SK-N-SH treated with all-trans-retinoic acid at 6 μM for 48 hours (cell line): ENCODE measurements around the gene CD300LB.

ENCODE experiments used
- ATAC-seq: fragments of 200-7000 bp; cut with Tn5 transposase; 3 replicates; pipeline ENCODE4 v1.9.1; 2020; ENCODE audit warnings: mild to moderate bottlenecking, moderate library complexity
- ARNTL ChIP-seq: fragments of 450-650 bp; formaldehyde crosslinking; IDR thresholded peaks from 2 replicates; pipeline ENCODE4 v1.5.0; 2020; ENCODE audit warnings: low read depth, mild to moderate bottlenecking, moderate library complexity, borderline replicate concordance
- BACH2 ChIP-seq: fragments of 250-450 bp; sonication (Bioruptor Pico); IDR thresholded peaks from 2 replicates; pipeline ENCODE4 v1.9.0; 2021; ENCODE audit warnings: mild to moderate bottlenecking, borderline replicate concordance
- CSDC2 ChIP-seq: fragments of 250-450 bp; sonication (Bioruptor Pico); IDR thresholded peaks from 2 replicates; pipeline ENCODE4 v1.5.0; 2020; ENCODE audit warnings: mild to moderate bottlenecking, moderate library complexity
- CSRNP3 ChIP-seq: fragments of 250-450 bp; sonication (Bioruptor Pico); IDR thresholded peaks from 2 replicates; pipeline ENCODE4 v1.5.1; 2021; ENCODE audit warnings: mild to moderate bottlenecking, moderate library complexity
- ESRRG ChIP-seq: fragments of 250-450 bp; sonication (Bioruptor Pico); IDR thresholded peaks from 2 replicates; pipeline ENCODE4 v1.6.1; 2021; ENCODE audit warnings: mild to moderate bottlenecking
- GLIS3 ChIP-seq: fragments of 250-450 bp; sonication (Bioruptor Pico); IDR thresholded peaks from 2 replicates; pipeline ENCODE4 v1.5.0; 2020; ENCODE audit warnings: mild to moderate bottlenecking, moderate library complexity
- ISL1 ChIP-seq: fragments of 250-450 bp; sonication (Bioruptor Pico); IDR thresholded peaks from 2 replicates; pipeline ENCODE4 v2.1.2; 2022; ENCODE audit warnings: mild to moderate bottlenecking, moderate library complexity
- OSR1 ChIP-seq: fragments of 250-450 bp; sonication (Bioruptor Pico); IDR thresholded peaks from 2 replicates; pipeline ENCODE4 v1.8.0; 2022; ENCODE audit warnings: moderate library complexity, mild to moderate bottlenecking, inconsistent platforms
- POU6F1 ChIP-seq: fragments of 250-450 bp; sonication (Bioruptor Pico); IDR thresholded peaks from 2 replicates; pipeline ENCODE4 v1.8.0; 2021; ENCODE audit warnings: low read depth, mild to moderate bottlenecking, moderate library complexity, borderline replicate concordance
- PPARA ChIP-seq: fragments of 250-450 bp; sonication (Bioruptor Pico); IDR thresholded peaks from 2 replicates; pipeline ENCODE4 v1.5.0; 2020; ENCODE audit warnings: mild to moderate bottlenecking, borderline replicate concordance
- RARB ChIP-seq: fragments of 250-450 bp; sonication (Bioruptor Pico); IDR thresholded peaks from 2 replicates; pipeline ENCODE4 v1.8.0; 2021; ENCODE audit warnings: mild to moderate bottlenecking, moderate library complexity
- SNAI2 ChIP-seq: fragments of 250-450 bp; sonication (Bioruptor Pico); IDR thresholded peaks from 2 replicates; pipeline ENCODE4 v1.5.0; 2020; ENCODE audit warnings: mild to moderate bottlenecking, moderate library complexity
- TCF4 ChIP-seq: fragments of 250-450 bp; sonication (Bioruptor Pico); IDR thresholded peaks from 2 replicates; pipeline ENCODE4 v1.8.0; 2021; ENCODE audit warnings: mild to moderate bottlenecking, moderate library complexity, borderline replicate concordance
- TOX ChIP-seq: fragments of 250-450 bp; sonication (Bioruptor Pico); IDR thresholded peaks from 2 replicates; pipeline ENCODE4 v1.8.0; 2021; ENCODE audit warnings: mild to moderate bottlenecking, moderate library complexity, borderline replicate concordance
- TSHZ2 ChIP-seq: fragments of 250-450 bp; sonication (Bioruptor Pico); IDR thresholded peaks from 2 replicates; pipeline ENCODE4 v1.5.0; 2020; ENCODE audit warnings: mild to moderate bottlenecking, moderate library complexity
- ZC3H10 ChIP-seq: fragments of 250-450 bp; sonication (Bioruptor Pico); IDR thresholded peaks from 2 replicates; pipeline ENCODE4 v1.5.1; 2021; ENCODE audit warnings: mild to moderate bottlenecking, moderate library complexity
- ZFP3 ChIP-seq: fragments of 250-450 bp; sonication (Bioruptor Pico); IDR thresholded peaks from 2 replicates; pipeline ENCODE4 v1.5.0; 2020; ENCODE audit warnings: mild to moderate bottlenecking, moderate library complexity
- ZFP30 ChIP-seq: fragments of 450-650 bp; formaldehyde crosslinking; IDR thresholded peaks from 2 replicates; pipeline ENCODE4 v1.5.0; 2022; ENCODE audit warnings: mild to moderate bottlenecking, moderate library complexity
- ZNF565 ChIP-seq: fragments of 450-650 bp; formaldehyde crosslinking; conservative IDR thresholded peaks from 2 replicates; pipeline ENCODE4 v1.5.0; 2020; ENCODE audit warnings: low read depth, mild to moderate bottlenecking, moderate library complexity
- ZNF70 ChIP-seq: fragments of 450-650 bp; formaldehyde crosslinking; IDR thresholded peaks from 2 replicates; pipeline ENCODE4 v1.5.0; 2020; ENCODE audit warnings: mild to moderate bottlenecking, moderate library complexity
- ZNF8 ChIP-seq: fragments of 450-650 bp; formaldehyde crosslinking; IDR thresholded peaks from 2 replicates; pipeline ENCODE4 v1.5.0; 2020; ENCODE audit warnings: mild to moderate bottlenecking, moderate library complexity
- TF ChIP-seq, protein P1 (sequence below): fragments of 250-450 bp; sonication (Bioruptor Pico); IDR thresholded peaks from 2 replicates; pipeline ENCODE4 v1.5.1; 2020; ENCODE audit warnings: low read depth, mild to moderate bottlenecking, moderate library complexity

CD300LB gene

GRCh38 chr17:74531231-74531761, at the start of gene CD300LB:
Gene CD300LB (minus strand): TSS chr17:74531475. CDS start chr17:74531350, 125 bp downstream.
- no peak for ATAC-seq
- TF ChIP-seq CSDC2, result no peak
- no peak for TF ChIP-seq ZC3H10
- no peak for TF ChIP-seq SNAI2
- no peak for TF ChIP-seq GLIS3 (CRISPR knock-in tag)
- TF ChIP-seq ARNTL (CRISPR knock-in tag), result no peak
- no peak for TF ChIP-seq ZNF8 (CRISPR knock-in tag)
- TF ChIP-seq ZFP3 (CRISPR knock-in tag), result no peak
- TF ChIP-seq CSRNP3 (CRISPR knock-in tag), result no peak
- no peak for TF ChIP-seq PPARA (CRISPR knock-in tag)
- no peak for TF ChIP-seq TSHZ2 (CRISPR knock-in tag)
- TF ChIP-seq TOX (CRISPR knock-in tag), result no peak
- TF ChIP-seq, protein P1, sequence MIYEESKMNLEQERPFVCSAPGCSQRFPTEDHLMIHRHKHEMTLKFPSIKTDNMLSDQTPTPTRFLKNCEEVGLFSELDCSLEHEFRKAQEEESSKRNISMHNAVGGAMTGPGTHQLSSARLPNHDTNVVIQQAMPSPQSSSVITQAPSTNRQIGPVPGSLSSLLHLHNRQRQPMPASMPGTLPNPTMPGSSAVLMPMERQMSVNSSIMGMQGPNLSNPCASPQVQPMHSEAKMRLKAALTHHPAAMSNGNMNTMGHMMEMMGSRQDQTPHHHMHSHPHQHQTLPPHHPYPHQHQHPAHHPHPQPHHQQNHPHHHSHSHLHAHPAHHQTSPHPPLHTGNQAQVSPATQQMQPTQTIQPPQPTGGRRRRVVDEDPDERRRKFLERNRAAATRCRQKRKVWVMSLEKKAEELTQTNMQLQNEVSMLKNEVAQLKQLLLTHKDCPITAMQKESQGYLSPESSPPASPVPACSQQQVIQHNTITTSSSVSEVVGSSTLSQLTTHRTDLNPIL (CRISPR knock-in tag), result no peak
- TF ChIP-seq POU6F1 (CRISPR knock-in tag), result no peak
- no peak for TF ChIP-seq RARB (CRISPR knock-in tag)
- TF ChIP-seq TCF4, result no peak
- TF ChIP-seq ISL1 (CRISPR knock-in tag), result no peak
- no peak for TF ChIP-seq ESRRG (CRISPR knock-in tag)
- TF ChIP-seq ZNF565 (CRISPR knock-in tag), result no peak
- TF ChIP-seq BACH2 (CRISPR knock-in tag), result no peak
- TF ChIP-seq ZNF70 (CRISPR knock-in tag), result no peak

DNA sequence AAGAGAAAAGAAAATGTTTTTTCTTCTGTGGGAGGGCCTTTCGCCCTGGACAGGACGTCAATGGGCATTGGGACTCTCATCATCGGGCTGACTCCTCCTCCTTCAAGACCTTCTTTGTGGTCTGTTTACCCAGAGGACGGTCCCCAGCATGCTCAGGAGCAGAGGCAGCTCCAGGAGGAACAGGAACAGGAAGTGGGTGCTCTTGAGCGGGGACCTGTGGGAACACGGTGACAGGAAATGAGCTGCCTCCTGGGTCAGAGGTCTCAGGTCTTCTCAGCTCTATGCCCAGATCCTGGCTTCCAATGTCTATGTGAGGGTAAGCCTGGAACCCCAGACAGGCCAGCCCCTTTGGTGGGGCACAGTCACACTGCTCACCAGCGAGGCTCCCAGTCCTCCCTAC, 48.6 kb upstream of the CD300LB start:
- no peak for ATAC-seq
- TF ChIP-seq ZFP3 (CRISPR knock-in tag) (no peak), CSDC2 (no peak), POU6F1 (CRISPR knock-in tag) (no peak), ISL1 (CRISPR knock-in tag) (no peak)
- TF ChIP-seq, protein P1 (CRISPR knock-in tag), result no peak

GRCh38 chr17:74578979-74579378, 47.7 kb upstream of the CD300LB start:
- ATAC-seq, result no peak
- TF ChIP-seq ESRRG (CRISPR knock-in tag) (no peak), ZFP30 (no peak), TOX (CRISPR knock-in tag) (no peak), OSR1 (CRISPR knock-in tag) (no peak), ZC3H10 (no peak), ZFP3 (CRISPR knock-in tag) (no peak), CSDC2 (no peak), ZNF8 (CRISPR knock-in tag) (no peak), CSRNP3 (CRISPR knock-in tag) (no peak)
- TF ChIP-seq, protein P1 (CRISPR knock-in tag), result no peak
